ENCODE measurements around the gene NET1. TPM values are rescaled to one million over a fixed set of nuclear protein-coding genes. Genes with fewer than 3 reads are reported as not detected.

Gene NET1
- polyA plus RNA-seq, 2 donors: 41.5 to 52.0 TPM

GRCh38 chr10:5502571-5503476 lies 90.5 kb downstream of the NET1 start:
- WGBS, 2 donors: 68 to 72% methylated on average over 13 to 14 of the region's 14 CpGs
- Histone ChIP-seq H3K36me3 (ENCODE audit: control insufficient read depth in 2 of 2, insufficient read depth in 2 of 2, low read length in 1 of 2) (no peaks in the 10 kb centered on the region), H3K27me3 (ENCODE audit: control insufficient read depth in 1 of 2, insufficient read depth in 2 of 2, low read length in 2 of 2) (no peaks in the 10 kb centered on the region), H3K27ac (ENCODE audit: low read depth in 2 of 2, low read length in 1 of 2) (peak overlapping the region; percentile 25 to 80), H3K9me3 (ENCODE audit: control insufficient read depth in 2 of 2, insufficient read depth in 1 of 2, low read depth in 1 of 2, low read length in 1 of 2) (no peaks in the 10 kb centered on the region), H3K4me1 (ENCODE audit: control insufficient read depth in 2 of 2, insufficient read depth in 2 of 2, low read length in 1 of 2) (peaks cover 29 to 68% of the 10 kb centered on the region in 2 donors), H3K4me3 (ENCODE audit: low read depth in 1 of 2, low read length in 2 of 2) (no peak overlapping the region)

GRCh38 chr10:5503477-5503835 lies 91.1 kb downstream of the NET1 start:
- H3K4me1 ChIP-seq (ENCODE audit: control insufficient read depth in 2 of 2, insufficient read depth in 2 of 2, low read length in 1 of 2): peaks cover 29 to 69% of the 10 kb centered on the region in 2 donors
- H3K36me3 ChIP-seq (ENCODE audit: control insufficient read depth in 2 of 2, insufficient read depth in 2 of 2, low read length in 1 of 2): no peaks in the 10 kb centered on the region
- H3K27ac ChIP-seq (ENCODE audit: low read depth in 2 of 2, low read length in 1 of 2): peak overlapping the region; percentile 76 to 89
- WGBS, 2 donors: 47 to 50% methylated on average over 3 of the region's 3 CpGs
- no peaks in the 10 kb centered on the region for H3K27me3 ChIP-seq (ENCODE audit: control insufficient read depth in 1 of 2, insufficient read depth in 2 of 2, low read length in 2 of 2)
- no peaks in the 10 kb centered on the region for H3K9me3 ChIP-seq (ENCODE audit: control insufficient read depth in 2 of 2, insufficient read depth in 1 of 2, low read depth in 1 of 2, low read length in 1 of 2)
- no peak overlapping the region for H3K4me3 ChIP-seq (ENCODE audit: low read depth in 1 of 2, low read length in 2 of 2)

- H3K4me1 ChIP-seq (ENCODE audit: control insufficient read depth in 2 of 2, insufficient read depth in 2 of 2, low read length in 1 of 2): peaks cover 23 to 67% of the 10 kb centered on the region in 2 donors
- H3K27ac ChIP-seq (ENCODE audit: low read depth in 2 of 2, low read length in 1 of 2): peak overlapping the region; percentile 76 to 89
- H3K36me3 ChIP-seq (ENCODE audit: control insufficient read depth in 2 of 2, insufficient read depth in 2 of 2, low read length in 1 of 2): no peaks in the 10 kb centered on the region
- no peak overlapping the region for H3K4me3 ChIP-seq (ENCODE audit: low read depth in 1 of 2, low read length in 2 of 2)
- H3K27me3 ChIP-seq (ENCODE audit: control insufficient read depth in 1 of 2, insufficient read depth in 2 of 2, low read length in 2 of 2): no peaks in the 10 kb centered on the region
- whole genome bisulfite sequencing, 2 donors: 54 to 55% methylated on average over 18 of the region's 18 CpGs
- no peaks in the 10 kb centered on the region for H3K9me3 ChIP-seq (ENCODE audit: control insufficient read depth in 2 of 2, insufficient read depth in 1 of 2, low read depth in 1 of 2, low read length in 1 of 2)
Measured at GRCh38 chr10:5504146-5505072, 92.1 kb downstream of the NET1 start.

- Histone ChIP-seq H3K4me1 (ENCODE audit: control insufficient read depth in 2 of 2, insufficient read depth in 2 of 2, low read length in 1 of 2) (peaks cover 18 to 59% of the 10 kb centered on the region in 2 donors), H3K27me3 (ENCODE audit: control insufficient read depth in 1 of 2, insufficient read depth in 2 of 2, low read length in 2 of 2) (no peaks in the 10 kb centered on the region), H3K9me3 (ENCODE audit: control insufficient read depth in 2 of 2, insufficient read depth in 1 of 2, low read depth in 1 of 2, low read length in 1 of 2) (no peaks in the 10 kb centered on the region), H3K36me3 (ENCODE audit: control insufficient read depth in 2 of 2, insufficient read depth in 2 of 2, low read length in 1 of 2) (no peaks in the 10 kb centered on the region), H3K27ac (ENCODE audit: low read depth in 2 of 2, low read length in 1 of 2) (peak overlapping the region; percentile 91 to 93), H3K4me3 (ENCODE audit: low read depth in 1 of 2, low read length in 2 of 2) (no peak overlapping the region)
- WGBS, 2 donors: 26 to 44% methylated on average over 2 of the region's 2 CpGs
Measured at GRCh38 chr10:5506246-5506645, 93.9 kb downstream of the NET1 start.

- H3K4me1 ChIP-seq (ENCODE audit: control insufficient read depth in 2 of 2, insufficient read depth in 2 of 2, low read length in 1 of 2): peaks cover 18 to 62% of the 10 kb centered on the region in 2 donors
- peak overlapping the region; percentile 91 to 93 for H3K27ac ChIP-seq (ENCODE audit: low read depth in 2 of 2, low read length in 1 of 2)
- H3K9me3 ChIP-seq (ENCODE audit: control insufficient read depth in 2 of 2, insufficient read depth in 1 of 2, low read depth in 1 of 2, low read length in 1 of 2): no peaks in the 10 kb centered on the region
- no peaks in the 10 kb centered on the region for H3K36me3 ChIP-seq (ENCODE audit: control insufficient read depth in 2 of 2, insufficient read depth in 2 of 2, low read length in 1 of 2)
- WGBS, 2 donors: 58 to 65% methylated on average over 19 of the region's 19 CpGs
- no peak overlapping the region for H3K4me3 ChIP-seq (ENCODE audit: low read depth in 1 of 2, low read length in 2 of 2)
- no peaks in the 10 kb centered on the region for H3K27me3 ChIP-seq (ENCODE audit: control insufficient read depth in 1 of 2, insufficient read depth in 2 of 2, low read length in 2 of 2)
Measured at GRCh38 chr10:5506751-5507648, 94.6 kb downstream of the NET1 start.

GRCh38 chr10:5507649-5508131 lies 95.3 kb downstream of the NET1 start:
- no peaks in the 10 kb centered on the region for H3K27me3 ChIP-seq (ENCODE audit: control insufficient read depth in 1 of 2, insufficient read depth in 2 of 2, low read length in 2 of 2)
- peaks cover 18 to 55% of the 10 kb centered on the region in 2 donors for H3K4me1 ChIP-seq (ENCODE audit: control insufficient read depth in 2 of 2, insufficient read depth in 2 of 2, low read length in 1 of 2)
- H3K4me3 ChIP-seq (ENCODE audit: low read depth in 1 of 2, low read length in 2 of 2): no peak overlapping the region
- peak overlapping the region; percentile 91 to 93 for H3K27ac ChIP-seq (ENCODE audit: low read depth in 2 of 2, low read length in 1 of 2)
- no peaks in the 10 kb centered on the region for H3K36me3 ChIP-seq (ENCODE audit: control insufficient read depth in 2 of 2, insufficient read depth in 2 of 2, low read length in 1 of 2)
- WGBS, 2 donors: 81 to 89% methylated on average over 14 of the region's 14 CpGs
- H3K9me3 ChIP-seq (ENCODE audit: control insufficient read depth in 2 of 2, insufficient read depth in 1 of 2, low read depth in 1 of 2, low read length in 1 of 2): no peaks in the 10 kb centered on the region

- WGBS, 2 donors: 85 to 86% methylated on average over 18 of the region's 18 CpGs
- Histone ChIP-seq H3K4me1 (ENCODE audit: control insufficient read depth in 2 of 2, insufficient read depth in 2 of 2, low read length in 1 of 2) (peaks cover 14 to 56% of the 10 kb centered on the region in 2 donors), H3K36me3 (ENCODE audit: control insufficient read depth in 2 of 2, insufficient read depth in 2 of 2, low read length in 1 of 2) (no peaks in the 10 kb centered on the region), H3K27ac (ENCODE audit: low read depth in 2 of 2, low read length in 1 of 2) (peak overlapping the region; percentile 91 to 93), H3K9me3 (ENCODE audit: control insufficient read depth in 2 of 2, insufficient read depth in 1 of 2, low read depth in 1 of 2, low read length in 1 of 2) (no peaks in the 10 kb centered on the region), H3K4me3 (ENCODE audit: low read depth in 1 of 2, low read length in 2 of 2) (no peak overlapping the region), H3K27me3 (ENCODE audit: control insufficient read depth in 1 of 2, insufficient read depth in 2 of 2, low read length in 2 of 2) (no peaks in the 10 kb centered on the region)
Measured at GRCh38 chr10:5508161-5508604, 95.8 kb downstream of the NET1 start.
